NCI-H2081 treated with DMSO at 0.1 percent for 48 hours (cell line): Measurements from ENCODE around the gene SOCS4.

ENCODE experiments used
- DNase-seq: peaks from one replicate; lab custom pipeline; 2025; lab: John Stamatoyannopoulos, UW

The SOCS4 gene

GRCh38 chr14:55088356-55088755, 61.3 kb downstream of the SOCS4 start:
- DNase-seq, result no peak

GRCh38 chr14:55092341-55092740, 65.3 kb downstream of the SOCS4 start:
- no peak for DNase-seq

DNA sequence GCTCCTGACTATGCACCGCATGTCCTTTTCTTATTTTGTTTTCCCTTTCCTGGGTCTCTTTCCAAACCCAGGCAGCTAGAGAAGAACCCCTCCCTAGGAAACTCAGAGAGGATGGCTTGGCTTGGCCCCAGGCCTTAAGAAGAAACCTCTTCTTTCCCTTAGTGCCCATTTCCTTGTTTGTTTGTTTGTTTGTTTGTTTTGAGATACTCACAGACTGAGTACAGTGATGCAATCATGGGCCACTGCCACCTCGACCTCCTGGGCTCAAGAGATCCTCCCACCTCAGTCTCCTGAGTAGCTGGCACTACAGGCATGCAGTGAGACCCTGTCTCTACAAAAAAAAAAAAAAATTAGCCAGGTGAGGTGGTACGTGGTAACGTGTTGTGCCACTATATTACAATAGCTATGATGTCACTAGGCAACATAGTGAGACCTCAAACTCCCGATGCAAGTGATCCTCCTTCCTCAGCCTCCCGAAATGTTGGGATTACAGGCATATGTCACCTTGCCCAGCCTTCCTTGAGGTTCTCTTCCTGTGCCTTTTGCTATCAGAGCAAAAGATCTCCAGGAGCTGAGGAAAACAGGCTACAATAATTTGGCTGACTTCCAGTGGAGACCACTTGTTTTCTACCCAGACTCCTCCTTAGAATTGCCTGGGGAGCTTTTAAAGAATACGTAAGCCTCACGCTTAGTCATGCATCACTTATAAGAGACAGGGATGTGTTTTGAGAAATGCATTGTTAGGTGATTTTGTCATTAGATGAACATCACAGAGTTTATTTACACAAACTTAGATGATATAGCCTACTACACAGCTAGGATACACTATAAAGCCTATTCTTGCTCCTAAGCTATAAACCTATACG, 67.5 kb downstream of the SOCS4 start:
- DNase-seq, result no peak

DNA sequence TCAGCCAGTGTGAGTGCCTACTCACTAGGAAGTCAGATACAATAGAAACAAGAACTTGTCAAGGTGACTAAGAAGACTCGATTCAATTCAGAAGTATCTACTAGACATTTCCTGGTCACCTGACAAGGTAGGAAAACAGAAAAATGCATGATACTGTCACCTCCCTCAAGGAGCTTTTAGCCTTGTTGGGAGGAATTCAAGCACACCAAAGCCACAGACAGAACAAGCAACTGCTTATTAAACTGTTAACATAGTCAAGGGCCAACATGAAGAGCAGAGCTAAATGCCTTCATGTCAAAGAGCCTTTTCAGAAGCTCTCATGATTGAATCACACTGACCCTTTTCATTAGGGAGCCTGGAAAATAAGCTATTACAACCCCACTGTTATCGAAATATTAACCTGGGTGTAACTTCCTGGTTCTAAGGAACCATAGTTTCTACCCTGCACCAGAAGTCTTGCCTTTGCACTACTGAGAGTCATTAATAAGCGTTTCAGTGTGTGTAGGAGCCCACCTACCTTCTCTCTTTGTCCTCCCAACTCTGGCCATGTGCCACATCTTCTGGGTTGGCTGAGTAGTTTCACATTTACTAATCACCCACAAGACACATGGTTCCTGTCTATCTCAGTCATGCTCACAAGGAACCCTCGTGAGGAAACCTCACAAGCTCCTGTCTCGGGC, 71.0 kb downstream of the SOCS4 start:
- DNase-seq, result no peak

DNA sequence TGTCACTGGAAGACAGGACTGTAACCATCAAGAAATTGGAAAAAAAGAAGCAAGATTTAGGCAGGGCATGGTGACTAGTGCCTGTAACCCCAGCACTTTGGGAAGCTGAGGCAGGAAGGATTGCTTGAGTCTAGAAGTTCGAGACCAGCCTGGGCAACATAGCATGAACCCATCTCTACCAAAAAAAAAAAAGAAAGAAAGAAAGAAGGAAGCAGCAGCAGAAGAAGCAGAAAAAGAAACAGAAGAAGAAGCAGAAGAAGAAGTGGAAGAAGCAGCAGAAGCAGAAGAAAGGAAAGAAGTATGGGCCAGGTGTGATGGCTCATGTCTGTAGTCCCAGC, 71.5 kb downstream of the SOCS4 start:
- no peak for DNase-seq
